ENCODE data around the gene CLDN2. TPM values are rescaled to one million over a fixed set of nuclear protein-coding genes. Genes with fewer than 3 reads are reported as not detected.

CLDN2 gene
- total and polyA plus RNA-seq, 2 of the 13 experiments (the other 11 are each of a cell fraction or from before 2014, with no cell fraction given): 1.3 to 1.5 TPM

DNA sequence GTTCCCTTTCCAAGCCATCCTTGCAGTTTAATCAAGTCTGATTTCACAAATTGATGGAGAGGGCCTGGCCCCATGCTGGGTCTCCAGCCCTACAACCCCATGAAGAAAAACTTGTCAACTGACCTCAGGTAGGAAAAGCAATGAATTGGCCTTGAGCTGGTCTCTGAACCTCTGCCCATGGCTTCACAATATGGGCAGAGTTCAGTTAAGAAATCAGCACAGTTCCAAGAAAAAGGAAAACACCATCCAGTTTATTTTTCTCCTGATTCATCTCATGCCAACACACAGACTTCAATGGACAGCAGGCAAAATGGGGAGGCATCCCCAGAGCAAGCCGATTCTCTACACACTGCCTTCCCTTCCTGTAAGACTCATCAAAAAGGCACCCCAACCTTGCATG is 20.4 kb upstream of the CLDN2 start (continued):
- TF ChIP-seq, protein P1, sequence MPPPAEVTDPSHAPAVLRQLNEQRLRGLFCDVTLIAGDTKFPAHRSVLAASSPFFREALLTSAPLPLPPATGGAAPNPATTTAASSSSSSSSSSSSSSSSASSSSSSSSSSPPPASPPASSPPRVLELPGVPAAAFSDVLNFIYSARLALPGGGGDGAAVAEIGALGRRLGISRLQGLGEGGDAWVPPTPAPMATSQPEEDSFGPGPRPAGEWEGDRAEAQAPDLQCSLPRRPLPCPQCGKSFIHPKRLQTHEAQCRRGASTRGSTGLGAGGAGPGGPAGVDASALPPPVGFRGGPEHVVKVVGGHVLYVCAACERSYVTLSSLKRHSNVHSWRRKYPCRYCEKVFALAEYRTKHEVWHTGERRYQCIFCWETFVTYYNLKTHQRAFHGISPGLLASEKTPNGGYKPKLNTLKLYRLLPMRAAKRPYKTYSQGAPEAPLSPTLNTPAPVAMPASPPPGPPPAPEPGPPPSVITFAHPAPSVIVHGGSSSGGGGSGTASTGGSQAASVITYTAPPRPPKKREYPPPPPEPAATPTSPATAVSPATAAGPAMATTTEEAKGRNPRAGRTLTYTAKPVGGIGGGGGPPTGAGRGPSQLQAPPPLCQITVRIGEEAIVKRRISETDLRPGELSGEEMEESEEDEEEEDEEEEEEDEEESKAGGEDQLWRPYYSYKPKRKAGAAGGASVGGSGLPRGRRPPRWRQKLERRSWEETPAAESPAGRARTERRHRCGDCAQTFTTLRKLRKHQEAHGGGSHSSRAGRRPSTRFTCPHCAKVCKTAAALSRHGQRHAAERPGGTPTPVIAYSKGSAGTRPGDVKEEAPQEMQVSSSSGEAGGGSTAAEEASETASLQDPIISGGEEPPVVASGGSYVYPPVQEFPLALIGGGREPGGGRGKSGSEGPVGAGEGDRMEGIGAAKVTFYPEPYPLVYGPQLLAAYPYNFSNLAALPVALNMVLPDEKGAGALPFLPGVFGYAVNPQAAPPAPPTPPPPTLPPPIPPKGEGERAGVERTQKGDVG (CRISPR knock-in tag; IDR thresholded peaks at IDR 0.05; ENCODE audit: borderline replicate concordance): no peak
- TF ChIP-seq HNF4A (CRISPR knock-in tag; IDR thresholded peaks at IDR 0.05): peak; percentile 53
- TF ChIP-seq, protein P2, sequence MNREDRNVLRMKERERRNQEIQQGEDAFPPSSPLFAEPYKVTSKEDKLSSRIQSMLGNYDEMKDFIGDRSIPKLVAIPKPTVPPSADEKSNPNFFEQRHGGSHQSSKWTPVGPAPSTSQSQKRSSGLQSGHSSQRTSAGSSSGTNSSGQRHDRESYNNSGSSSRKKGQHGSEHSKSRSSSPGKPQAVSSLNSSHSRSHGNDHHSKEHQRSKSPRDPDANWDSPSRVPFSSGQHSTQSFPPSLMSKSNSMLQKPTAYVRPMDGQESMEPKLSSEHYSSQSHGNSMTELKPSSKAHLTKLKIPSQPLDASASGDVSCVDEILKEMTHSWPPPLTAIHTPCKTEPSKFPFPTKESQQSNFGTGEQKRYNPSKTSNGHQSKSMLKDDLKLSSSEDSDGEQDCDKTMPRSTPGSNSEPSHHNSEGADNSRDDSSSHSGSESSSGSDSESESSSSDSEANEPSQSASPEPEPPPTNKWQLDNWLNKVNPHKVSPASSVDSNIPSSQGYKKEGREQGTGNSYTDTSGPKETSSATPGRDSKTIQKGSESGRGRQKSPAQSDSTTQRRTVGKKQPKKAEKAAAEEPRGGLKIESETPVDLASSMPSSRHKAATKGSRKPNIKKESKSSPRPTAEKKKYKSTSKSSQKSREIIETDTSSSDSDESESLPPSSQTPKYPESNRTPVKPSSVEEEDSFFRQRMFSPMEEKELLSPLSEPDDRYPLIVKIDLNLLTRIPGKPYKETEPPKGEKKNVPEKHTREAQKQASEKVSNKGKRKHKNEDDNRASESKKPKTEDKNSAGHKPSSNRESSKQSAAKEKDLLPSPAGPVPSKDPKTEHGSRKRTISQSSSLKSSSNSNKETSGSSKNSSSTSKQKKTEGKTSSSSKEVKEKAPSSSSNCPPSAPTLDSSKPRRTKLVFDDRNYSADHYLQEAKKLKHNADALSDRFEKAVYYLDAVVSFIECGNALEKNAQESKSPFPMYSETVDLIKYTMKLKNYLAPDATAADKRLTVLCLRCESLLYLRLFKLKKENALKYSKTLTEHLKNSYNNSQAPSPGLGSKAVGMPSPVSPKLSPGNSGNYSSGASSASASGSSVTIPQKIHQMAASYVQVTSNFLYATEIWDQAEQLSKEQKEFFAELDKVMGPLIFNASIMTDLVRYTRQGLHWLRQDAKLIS (CRISPR knock-in tag; IDR thresholded peaks at IDR 0.05): no peak
- no peak for TF ChIP-seq MTA3 (CRISPR knock-in tag; IDR thresholded peaks at IDR 0.05)
- no peak for TF ChIP-seq ZNF720 (CRISPR knock-in tag; IDR thresholded peaks at IDR 0.05)

DNA sequence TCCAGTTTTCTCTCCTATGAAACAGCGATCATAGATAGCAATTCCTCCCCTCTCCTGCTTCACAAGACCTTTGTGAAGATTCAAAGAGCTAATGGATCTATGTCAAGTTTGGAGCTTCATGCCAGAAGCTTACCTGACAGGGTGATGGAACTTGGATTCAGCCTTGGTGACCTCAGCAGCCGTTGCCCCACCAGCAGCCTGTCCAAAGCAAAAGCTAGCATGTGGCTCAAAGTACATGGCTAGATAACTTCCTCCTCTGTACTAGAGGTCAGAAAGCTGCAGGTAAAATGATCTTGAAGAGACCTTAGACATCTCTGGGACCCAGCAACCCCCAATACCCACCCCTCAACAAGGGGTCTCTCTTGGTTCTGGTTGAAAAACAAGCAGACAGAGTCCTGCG is 18.9 kb upstream of the CLDN2 start:
- intact Hi-C loops (cut with micrococcal nuclease; ENCODE audit: unreplicated experiment) (no loop called here), in situ Hi-C loops (cut with HindIII; ENCODE audit: extremely low pct_ligation_motif_present, low pct_unique_long_range_greater_than_20kb) (loop anchor here (5.0 kb wide), 1 partner anchor 61 kb away; no protein-coding TSS in a partner anchor)
- no TSS peak for BruUV-seq (replicated peaks)
- CTCF ChIA-PET (ENCODE audit: low intra/inter-chr PET ratio, low total read pairs): no interaction called here
- H3K79me2 ChIP-seq (ENCODE audit: insufficient read depth, low read length): no peaks in the 10 kb centered on the region
- H3K4me3 ChIP-seq (replicated peaks in 1 of 3; ENCODE audit: insufficient read depth in 1 of 3, low read depth in 2 of 3, low read length in 3 of 3): no peak overlapping the region
- H2AFZ ChIP-seq (ENCODE audit: low read length): no peak overlapping the region
- H4K20me1 ChIP-seq (ENCODE audit: insufficient read depth, low read length): no peaks in the 10 kb centered on the region
- POLR2A ChIA-PET: interaction anchor here (1.0 to 5.1 kb wide), 8 partner anchors 15 to 66 kb away, joined by 3 to 76 read pairs (median 5); no protein-coding TSS in a partner anchor
- H3K4me2 ChIP-seq (ENCODE audit: low read depth, low read length): peak overlapping the region; percentile 54
- FAIRE-seq (no peak), DNase-seq (ENCODE audit: low spot score) (peak; percentile 18), ATAC-seq (peak; percentile 27; the same call in 2 of the 3 replicates)
- H3K9me3 ChIP-seq (ENCODE audit: low read length): no peaks in the 10 kb centered on the region
- H3K27ac ChIP-seq (ENCODE audit: extremely low read length, insufficient read depth, low read length): peak overlapping the region; percentile 87
- H3K9ac ChIP-seq (ENCODE audit: insufficient read depth, low read depth, low read length): peak overlapping the region; percentile 43; the same call in 1 of the 2 replicates
- WGBS (ENCODE audit: low lambda C conversion rate): no CpG with 5 or more reads among the region's 3 CpGs
- TF ChIP-seq HNF4A (CRISPR knock-in tag; IDR thresholded peaks at IDR 0.05) (peak; percentile 41; the same call in 1 of the 2 replicates), ZNF724P (CRISPR knock-in tag; IDR thresholded peaks at IDR 0.05; ENCODE audit: borderline replicate concordance) (no peak), HNF4G (IDR thresholded peaks at IDR 0.05; ENCODE audit: borderline replicate concordance, low read depth, low read length) (peak; percentile 21; the same call in 1 of the 2 replicates), HNF4G (CRISPR knock-in tag; IDR thresholded peaks at IDR 0.05; ENCODE audit: borderline replicate concordance, low read depth) (no peak)
- no peaks in the 10 kb centered on the region for H3K27me3 ChIP-seq (ENCODE audit: control insufficient read depth in 1 of 2, insufficient read depth in 2 of 2, low read length in 2 of 2)
- H3K4me1 ChIP-seq (ENCODE audit: insufficient read depth, low read length): peaks cover 77% of the 10 kb centered on the region
- no peaks in the 10 kb centered on the region for H3K36me3 ChIP-seq (replicated peaks in 1 of 2; ENCODE audit: control insufficient read depth in 1 of 2, insufficient read depth in 2 of 2, low read length in 2 of 2)

All from HepG2 (cell line).